Nephron (organoid): ENCODE results near the gene SERP2.
A peak's percentile ranks its signal among the peaks of the same experiment; 100 is the strongest.

ENCODE experiments used
- H3K27ac Mint-ChIP-seq, 3 experiments: 2 replicates each; pipeline ENCODE4 v1.8.0; 2020; ENCODE audit warnings: mixed read lengths in 3 of 3, mild to moderate bottlenecking in 2 of 3, moderate library complexity in 1 of 3
- H3K27me3 Mint-ChIP-seq: 2 replicates; pipeline ENCODE4 v1.8.0; 2021; ENCODE audit warnings: low read depth, mild to moderate bottlenecking, moderate library complexity, mixed read lengths
- H3K36me3 Mint-ChIP-seq: 2 replicates; pipeline ENCODE4 v1.8.0; 2020; ENCODE audit warnings: low read depth, mixed read lengths
- H3K4me1 Mint-ChIP-seq: 2 replicates; pipeline ENCODE4 v1.8.0; 2020; ENCODE audit warnings: mixed read lengths
- H3K4me3 Mint-ChIP-seq, 3 experiments: 2 replicates each; pipeline ENCODE4 v1.8.0; 2020; ENCODE audit warnings: mild to moderate bottlenecking in 3 of 3, mixed read lengths in 3 of 3, moderate library complexity in 2 of 3
- H3K9me3 Mint-ChIP-seq: 2 replicates; pipeline ENCODE4 v1.8.0; 2020; ENCODE audit warnings: mixed read lengths
- CTCF ChIP-seq, 3 experiments: fragments of 200-600 bp; sonication (generic); IDR thresholded peaks; one replicate each; pipeline ENCODE4 v1.5.0; 2021; ENCODE audit warnings: antibody characterized with exemption in 3 of 3; ENCODE audit not compliant: unreplicated experiment in 3 of 3

The SERP2 gene

GRCh38 chr13:44385847-44386246 lies 12.2 kb downstream of the SERP2 start:
- peaks cover 22% of the 10 kb centered on the region for H3K36me3 Mint-ChIP-seq

GRCh38 chr13:44386913-44387556 lies 13.4 kb downstream of the SERP2 start:
- H3K9me3 Mint-ChIP-seq: no peaks in the 10 kb centered on the region
- no peak for TF ChIP-seq CTCF (IDR thresholded peaks at IDR 0.05; ENCODE audit: unreplicated experiment in 3 of 3)
- no peak overlapping the region for H3K4me3 Mint-ChIP-seq
- H3K27ac Mint-ChIP-seq: no peak overlapping the region
- no peaks in the 10 kb centered on the region for H3K27me3 Mint-ChIP-seq
- peaks cover 16% of the 10 kb centered on the region for H3K36me3 Mint-ChIP-seq
- H3K4me1 Mint-ChIP-seq: peaks cover 38% of the 10 kb centered on the region

More at GRCh38 chr13:44385847-44386246, 12.2 kb downstream of the SERP2 start:
- Mint-ChIP-seq H3K27ac (no peak overlapping the region), H3K4me3 (no peak overlapping the region), H3K9me3 (no peaks in the 10 kb centered on the region), H3K27me3 (no peaks in the 10 kb centered on the region), H3K4me1 (peaks cover 35% of the 10 kb centered on the region)
- TF ChIP-seq CTCF (IDR thresholded peaks at IDR 0.05; ENCODE audit: unreplicated experiment in 3 of 3): no peak

DNA sequence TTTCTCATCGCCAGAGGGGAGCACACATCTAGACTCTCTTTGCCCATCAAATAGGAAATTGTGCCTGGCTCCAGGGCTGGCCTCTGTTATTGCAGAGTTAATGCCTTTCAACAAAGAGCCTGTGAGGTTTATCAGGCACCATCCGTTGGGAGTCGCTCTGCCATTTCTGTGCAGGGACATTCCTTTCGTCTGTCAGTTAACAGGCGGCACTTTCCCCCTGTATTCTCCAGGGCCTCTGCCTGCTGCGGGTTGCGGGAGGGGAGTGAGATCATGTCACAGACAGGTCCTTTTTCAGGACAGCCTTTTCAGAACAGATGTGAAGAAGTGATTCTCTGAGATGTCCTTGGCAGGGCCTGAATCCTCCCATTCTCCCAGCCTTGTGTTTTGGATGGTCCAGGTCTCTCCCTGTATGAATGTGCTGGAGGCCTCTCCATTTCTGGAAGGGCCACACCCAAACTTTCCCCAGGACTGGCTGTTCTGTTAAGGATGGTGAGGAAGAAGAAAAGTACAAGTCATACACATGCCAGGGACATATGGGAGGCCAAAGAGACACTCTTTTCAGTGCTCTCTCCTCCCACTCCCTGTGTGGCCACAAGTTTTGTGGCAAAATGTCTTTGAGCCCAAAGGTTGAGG lies 14.9 kb downstream of the SERP2 start:
- no peak for TF ChIP-seq CTCF (IDR thresholded peaks at IDR 0.05; ENCODE audit: unreplicated experiment in 3 of 3)
- Mint-ChIP-seq H3K4me3 (peak overlapping the region in 1 of 3 experiments; percentile 6), H3K4me1 (peaks cover 53% of the 10 kb centered on the region), H3K27me3 (peaks cover 4% of the 10 kb centered on the region), H3K27ac (peak overlapping the region in 2 of 3 experiments; percentile 39 to 69), H3K9me3 (no peaks in the 10 kb centered on the region), H3K36me3 (peaks cover 16% of the 10 kb centered on the region)

GRCh38 chr13:44389060-44389666 lies 15.5 kb downstream of the SERP2 start:
- Mint-ChIP-seq H3K27ac (peak overlapping the region in 2 of 3 experiments; percentile 42 to 69), H3K9me3 (no peaks in the 10 kb centered on the region), H3K36me3 (peaks cover 12% of the 10 kb centered on the region), H3K4me3 (no peak overlapping the region), H3K4me1 (peaks cover 56% of the 10 kb centered on the region), H3K27me3 (peaks cover 4% of the 10 kb centered on the region)
- no peak for TF ChIP-seq CTCF (IDR thresholded peaks at IDR 0.05; ENCODE audit: unreplicated experiment in 3 of 3)

DNA sequence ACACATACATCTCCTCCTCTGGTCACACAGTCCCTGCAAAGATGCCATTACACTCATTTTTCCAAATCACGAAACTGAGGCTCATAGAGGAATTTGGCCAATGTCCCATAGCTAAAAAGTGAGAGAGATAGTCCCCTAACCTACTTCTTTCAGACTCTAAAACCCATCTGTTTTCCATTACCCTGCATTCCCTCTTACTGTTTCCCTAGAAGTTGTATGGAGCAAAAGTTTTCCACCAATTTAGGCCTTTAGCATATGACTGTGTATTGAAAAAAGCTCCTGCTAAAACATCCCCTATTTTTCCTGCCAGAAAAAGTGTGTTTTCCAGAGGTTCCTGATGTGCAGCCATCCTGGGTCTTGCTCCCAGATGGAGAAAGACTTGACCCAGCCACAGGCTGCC lies 16.3 kb downstream of the SERP2 start:
- TF ChIP-seq CTCF (IDR thresholded peaks at IDR 0.05; ENCODE audit: unreplicated experiment in 3 of 3): no peak
- Mint-ChIP-seq H3K9me3 (no peaks in the 10 kb centered on the region), H3K27me3 (peaks cover 4% of the 10 kb centered on the region), H3K27ac (peak overlapping the region in 1 of 3 experiments; percentile 42), H3K36me3 (peaks cover 8% of the 10 kb centered on the region), H3K4me3 (no peak overlapping the region), H3K4me1 (peaks cover 63% of the 10 kb centered on the region)
